Esophagus muscularis mucosa (tissue), 4 donors: ENCODE measurements around the gene ETF1.

Experiments used
- EP300 ChIP-seq: sonication (generic); formaldehyde crosslinking; IDR thresholded peaks from one replicate; pipeline ENCODE4 v1.6.1; 2017; ENCODE audit warnings: antibody characterized with exemption
- POLR2AphosphoS5 ChIP-seq, 2 donors: sonication (generic); formaldehyde crosslinking; IDR thresholded peaks; one replicate each; pipeline ENCODE4 v1.6.1; 2017; ENCODE audit warnings: antibody characterized with exemption in 2 of 2
- TF ChIP-seq, protein P1 (sequence below), 3 experiments: fragments of 200-600 bp in 2 of 3; fragments of 450-650 bp in 1 of 3; sonication (generic) in 2 of 3; IDR thresholded peaks; one replicate each; pipeline ENCODE4 v1.5.1; 2017 to 2019; ENCODE audit warnings: antibody characterized with exemption in 3 of 3, mild to moderate bottlenecking in 2 of 3, moderate library complexity in 1 of 3

DNA sequence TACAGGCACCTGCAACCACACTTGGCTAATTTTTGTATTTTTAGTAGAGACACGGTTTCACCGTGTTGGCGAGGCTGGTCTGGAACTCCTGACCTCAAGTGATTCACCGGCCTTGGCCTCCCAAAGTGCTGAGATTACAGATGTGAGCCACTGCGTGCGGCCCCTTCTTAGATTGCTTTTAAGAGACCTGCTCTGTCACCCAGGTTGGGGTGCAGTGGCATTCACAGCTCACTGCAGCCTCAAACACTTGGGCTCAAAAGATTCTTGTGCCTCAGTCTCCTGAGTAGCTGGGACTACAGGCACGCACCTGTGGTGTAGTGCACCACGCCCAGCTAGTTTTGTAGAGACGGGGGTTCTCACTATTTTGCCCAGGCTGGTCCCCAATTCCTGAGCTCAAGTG is 21.2 kb upstream of the ETF1 start:
- TF ChIP-seq, protein P1, sequence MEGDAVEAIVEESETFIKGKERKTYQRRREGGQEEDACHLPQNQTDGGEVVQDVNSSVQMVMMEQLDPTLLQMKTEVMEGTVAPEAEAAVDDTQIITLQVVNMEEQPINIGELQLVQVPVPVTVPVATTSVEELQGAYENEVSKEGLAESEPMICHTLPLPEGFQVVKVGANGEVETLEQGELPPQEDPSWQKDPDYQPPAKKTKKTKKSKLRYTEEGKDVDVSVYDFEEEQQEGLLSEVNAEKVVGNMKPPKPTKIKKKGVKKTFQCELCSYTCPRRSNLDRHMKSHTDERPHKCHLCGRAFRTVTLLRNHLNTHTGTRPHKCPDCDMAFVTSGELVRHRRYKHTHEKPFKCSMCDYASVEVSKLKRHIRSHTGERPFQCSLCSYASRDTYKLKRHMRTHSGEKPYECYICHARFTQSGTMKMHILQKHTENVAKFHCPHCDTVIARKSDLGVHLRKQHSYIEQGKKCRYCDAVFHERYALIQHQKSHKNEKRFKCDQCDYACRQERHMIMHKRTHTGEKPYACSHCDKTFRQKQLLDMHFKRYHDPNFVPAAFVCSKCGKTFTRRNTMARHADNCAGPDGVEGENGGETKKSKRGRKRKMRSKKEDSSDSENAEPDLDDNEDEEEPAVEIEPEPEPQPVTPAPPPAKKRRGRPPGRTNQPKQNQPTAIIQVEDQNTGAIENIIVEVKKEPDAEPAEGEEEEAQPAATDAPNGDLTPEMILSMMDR (IDR thresholded peaks at IDR 0.05), result no peak
- TF ChIP-seq EP300 (no peak), POLR2AphosphoS5 (IDR thresholded peaks at IDR 0.05) (no peak)
